ENCODE measurements around the gene KRT85. TPM values are rescaled to one million over a fixed set of nuclear protein-coding genes. Genes with fewer than 3 reads are reported as not detected.

Gene KRT85
- total and polyA plus RNA-seq, 2 donors (not counting 3 experiments of a cell fraction or from before 2014, with no cell fraction given) = not detected

DNA sequence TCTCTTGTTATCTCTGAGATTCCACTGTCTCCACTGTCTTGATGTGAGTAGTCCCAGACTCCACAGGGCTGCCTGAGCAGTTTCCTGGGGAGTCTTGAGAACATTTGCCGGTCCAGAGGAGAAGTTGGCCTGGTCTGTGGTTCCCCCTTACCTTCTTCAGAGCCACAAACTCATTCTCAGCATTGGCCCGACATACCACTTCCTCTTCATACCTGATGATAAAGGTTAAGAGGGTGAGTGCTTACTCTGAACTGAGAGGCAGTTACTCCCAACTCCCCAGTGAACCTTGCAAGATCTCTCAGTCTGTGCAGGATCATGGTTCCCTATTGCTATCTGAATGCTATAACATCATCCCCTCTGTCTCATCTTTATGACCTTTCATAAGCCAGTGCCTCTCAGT is 15.6 kb upstream of the KRT85 start:
- H3K9ac ChIP-seq (replicated peaks; ENCODE audit: extremely low read depth, insufficient read depth, low read length) = no peak overlapping the region
- DNase-seq (ENCODE audit: low read depth, low spot score) = no peak
- FAIRE-seq = no peak
- H3K27me3 ChIP-seq (ENCODE audit: control insufficient read depth in 2 of 2, insufficient read depth in 2 of 2, low read length in 2 of 2) = peaks cover 2 to 10% of the 10 kb centered on the region in 2 experiments
- H3K4me1 ChIP-seq (ENCODE audit: control insufficient read depth, extremely low read depth, insufficient read depth, low read length) = no peaks in the 10 kb centered on the region
- no peaks in the 10 kb centered on the region for H4K20me1 ChIP-seq (replicated peaks; ENCODE audit: control insufficient read depth, extremely low read depth, insufficient read depth, low read length)
- H3K79me2 ChIP-seq (ENCODE audit: control insufficient read depth, insufficient read depth, low read length) = no peaks in the 10 kb centered on the region
- H3K4me2 ChIP-seq (ENCODE audit: insufficient read depth, low read length) = no peak overlapping the region
- ChIA-PET POLR2A (no interaction called here), CTCF (interaction anchor here (0.9 to 3.7 kb wide), 4 partner anchors 10 to 502 kb away, joined by 3 to 16 read pairs (median 8); no protein-coding TSS in a partner anchor)
- no peaks in the 10 kb centered on the region for H3K9me1 ChIP-seq (replicated peaks; ENCODE audit: control insufficient read depth, extremely low read depth, insufficient read depth, low read length)
- no peak overlapping the region for H3K4me3 ChIP-seq (replicated peaks in 1 of 3; ENCODE audit: insufficient read depth in 1 of 3, low read depth in 1 of 3, low read length in 3 of 3)
- no peaks in the 10 kb centered on the region for H3K36me3 ChIP-seq (ENCODE audit: control insufficient read depth in 2 of 2, extremely low read depth in 1 of 2, insufficient read depth in 2 of 2, low read length in 2 of 2)
- no peak overlapping the region for H2AFZ ChIP-seq (ENCODE audit: low read depth, low read length)
- intact Hi-C loops (cut with micrococcal nuclease) (no loop called here), dilution Hi-C loops (cut with MboI; ENCODE audit: extremely low pct_ligation_motif_present, low sequenced_read_pairs) (no loop called here)
- H3K27ac ChIP-seq (ENCODE audit: insufficient read depth, low read depth, low read length) = no peak overlapping the region
- no peak for TF ChIP-seq MYC (IDR thresholded peaks at IDR 0.05; ENCODE audit: low read depth, low read length)
- no peak for TF ChIP-seq POLR2A (IDR thresholded peaks at IDR 0.05; ENCODE audit: low read depth, low read length)
- no peak for TF ChIP-seq EZH2 (IDR thresholded peaks at IDR 0.05; ENCODE audit: borderline replicate concordance, low read depth, low read length, severe bottlenecking)
- no TSS peak for BruUV-seq (replicated peaks)
- H3K9me3 ChIP-seq (replicated peaks; ENCODE audit: control insufficient read depth, insufficient read depth, low read length) = no peaks in the 10 kb centered on the region

DNA sequence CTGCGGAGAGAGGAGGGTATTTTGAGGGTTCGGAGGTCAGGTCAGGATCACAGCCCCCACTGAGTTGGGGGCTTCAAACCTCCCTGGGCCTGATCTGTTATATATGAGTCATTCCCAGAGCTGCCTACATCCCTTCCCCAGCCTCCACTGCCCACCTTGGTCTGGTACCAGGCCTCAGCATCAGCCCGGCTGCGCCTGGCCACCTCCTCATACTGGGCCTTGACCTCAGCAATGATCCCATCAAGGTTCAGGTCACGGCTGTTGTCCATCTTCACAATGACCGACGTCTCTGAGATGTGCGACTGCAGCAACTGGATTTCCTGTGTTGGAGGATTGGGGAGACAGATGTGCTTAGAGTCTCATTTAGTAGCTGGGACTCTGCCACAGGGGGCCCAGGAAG is 13.9 kb upstream of the KRT85 start:
- Histone ChIP-seq H3K4me1 (ENCODE audit: control insufficient read depth, extremely low read depth, insufficient read depth, low read length) (no peaks in the 10 kb centered on the region), H3K4me2 (ENCODE audit: insufficient read depth, low read length) (no peak overlapping the region), H3K27ac (ENCODE audit: insufficient read depth, low read depth, low read length) (no peak overlapping the region), H3K4me3 (replicated peaks in 1 of 3; ENCODE audit: insufficient read depth in 1 of 3, low read depth in 1 of 3, low read length in 3 of 3) (no peak overlapping the region), H3K9ac (replicated peaks; ENCODE audit: extremely low read depth, insufficient read depth, low read length) (no peak overlapping the region), H3K79me2 (ENCODE audit: control insufficient read depth, insufficient read depth, low read length) (no peaks in the 10 kb centered on the region), H3K9me3 (replicated peaks; ENCODE audit: control insufficient read depth, insufficient read depth, low read length) (no peaks in the 10 kb centered on the region), H3K27me3 (ENCODE audit: control insufficient read depth in 2 of 2, insufficient read depth in 2 of 2, low read length in 2 of 2) (peaks cover 2 to 11% of the 10 kb centered on the region in 2 experiments), H2AFZ (ENCODE audit: low read depth, low read length) (no peak overlapping the region), H4K20me1 (replicated peaks; ENCODE audit: control insufficient read depth, extremely low read depth, insufficient read depth, low read length) (no peaks in the 10 kb centered on the region), H3K36me3 (ENCODE audit: control insufficient read depth in 2 of 2, extremely low read depth in 1 of 2, insufficient read depth in 2 of 2, low read length in 2 of 2) (no peaks in the 10 kb centered on the region), H3K9me1 (replicated peaks; ENCODE audit: control insufficient read depth, extremely low read depth, insufficient read depth, low read length) (no peaks in the 10 kb centered on the region)
- no TSS peak for BruUV-seq (replicated peaks)
- CTCF ChIA-PET = interaction anchor here (0.8 to 2.8 kb wide), 8 partner anchors 8 to 499 kb away, joined by 3 to 28 read pairs (median 6); no protein-coding TSS in a partner anchor
- no peak for DNase-seq (ENCODE audit: low read depth, low spot score)
- dilution Hi-C loops (cut with MboI; ENCODE audit: extremely low pct_ligation_motif_present, low sequenced_read_pairs) (no loop called here), intact Hi-C loops (cut with micrococcal nuclease) (no loop called here)
- POLR2A ChIA-PET = no interaction called here
- no peak for FAIRE-seq
- TF ChIP-seq GATA2 (IDR thresholded peaks at IDR 0.05; ENCODE audit: insufficient read depth, insufficient read length, low read depth, low read length) = no peak
- no peak for TF ChIP-seq EZH2 (IDR thresholded peaks at IDR 0.05; ENCODE audit: borderline replicate concordance, low read depth, low read length, severe bottlenecking)
- TF ChIP-seq FOS (IDR thresholded peaks at IDR 0.05; ENCODE audit: borderline replicate concordance, insufficient read depth, low read length) = no peak
- no peak for TF ChIP-seq MYC (IDR thresholded peaks at IDR 0.05; ENCODE audit: low read depth, low read length)
- TF ChIP-seq, protein P1, sequence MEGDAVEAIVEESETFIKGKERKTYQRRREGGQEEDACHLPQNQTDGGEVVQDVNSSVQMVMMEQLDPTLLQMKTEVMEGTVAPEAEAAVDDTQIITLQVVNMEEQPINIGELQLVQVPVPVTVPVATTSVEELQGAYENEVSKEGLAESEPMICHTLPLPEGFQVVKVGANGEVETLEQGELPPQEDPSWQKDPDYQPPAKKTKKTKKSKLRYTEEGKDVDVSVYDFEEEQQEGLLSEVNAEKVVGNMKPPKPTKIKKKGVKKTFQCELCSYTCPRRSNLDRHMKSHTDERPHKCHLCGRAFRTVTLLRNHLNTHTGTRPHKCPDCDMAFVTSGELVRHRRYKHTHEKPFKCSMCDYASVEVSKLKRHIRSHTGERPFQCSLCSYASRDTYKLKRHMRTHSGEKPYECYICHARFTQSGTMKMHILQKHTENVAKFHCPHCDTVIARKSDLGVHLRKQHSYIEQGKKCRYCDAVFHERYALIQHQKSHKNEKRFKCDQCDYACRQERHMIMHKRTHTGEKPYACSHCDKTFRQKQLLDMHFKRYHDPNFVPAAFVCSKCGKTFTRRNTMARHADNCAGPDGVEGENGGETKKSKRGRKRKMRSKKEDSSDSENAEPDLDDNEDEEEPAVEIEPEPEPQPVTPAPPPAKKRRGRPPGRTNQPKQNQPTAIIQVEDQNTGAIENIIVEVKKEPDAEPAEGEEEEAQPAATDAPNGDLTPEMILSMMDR (IDR thresholded peaks at IDR 0.05; ENCODE audit: extremely low read depth in 1 of 2, insufficient read depth in 1 of 2, low read depth in 1 of 2, low read length in 2 of 2) = no peak
- no peak for TF ChIP-seq POLR2A (IDR thresholded peaks at IDR 0.05; ENCODE audit: low read depth, low read length)
- TF ChIP-seq, protein P2, sequence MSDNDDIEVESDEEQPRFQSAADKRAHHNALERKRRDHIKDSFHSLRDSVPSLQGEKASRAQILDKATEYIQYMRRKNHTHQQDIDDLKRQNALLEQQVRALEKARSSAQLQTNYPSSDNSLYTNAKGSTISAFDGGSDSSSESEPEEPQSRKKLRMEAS (IDR thresholded peaks at IDR 0.05; ENCODE audit: insufficient read depth, insufficient read length) = no peak
- TF ChIP-seq JUN (IDR thresholded peaks at IDR 0.05; ENCODE audit: borderline replicate concordance, insufficient read depth, insufficient read length, low read depth) = no peak
- TF ChIP-seq POLR2AphosphoS5 (IDR thresholded peaks at IDR 0.05; ENCODE audit: insufficient read depth, low read depth, low read length) = no peak

Measured in endothelial cell of umbilical vein (primary cell).